PC-9 (cell line): ENCODE results near the gene TP53TG5. TPM values are rescaled to one million over a fixed set of nuclear protein-coding genes. Genes with fewer than 3 reads are reported as not detected.

Experiments used
- Bru-seq: library from RNA; stranded (reverse); fragments of 400-500 nt; gene quantifications from one replicate; lab custom pipeline; 2021; lab: Mats Ljungman, UMichigan
- BruChase-seq, 2 experiments: library from RNA; stranded (reverse); fragments of 400-500 nt; gene quantifications; one replicate each; lab custom pipeline; 2021; lab: Mats Ljungman, UMichigan
- BruUV-seq: library from RNA; stranded (reverse); fragments of 400-500 nt; replicated peaks from 2 replicates; lab custom pipeline; 2021; lab: Mats Ljungman, UMichigan
- CTCF ChIA-PET: fragments of 300-600 bp; sonication (Branson Sonifier 250); formaldehyde crosslinking; loops from one replicate; lab custom pipeline; 2022; ENCODE audit warnings: antibody characterized with exemption; lab: Charles Lee
- POLR2A ChIA-PET: fragments of 300-600 bp; sonication (Branson Sonifier 250); formaldehyde crosslinking; loops from one replicate; lab custom pipeline; 2022; ENCODE audit warnings: antibody characterized with exemption; ENCODE audit not compliant: unreplicated experiment; lab: Charles Lee
- DNase-seq, 2 experiments: peaks; one replicate each; pipeline versions ENCODE4 v3.0.0 to v3.0.0-alpha.2; 2015 to 2022; ENCODE audit warnings: mixed read lengths in 1 of 2
- H2AFZ ChIP-seq: fragments of 200-600 bp; sonication (generic); 2 replicates; pipeline ENCODE4 v1.8.1; 2017; ENCODE audit warnings: antibody characterized with exemption
- H3F3A ChIP-seq: fragments of 200-600 bp; sonication (generic); 2 replicates; pipeline ENCODE4 v1.8.1; 2017; ENCODE audit warnings: antibody characterized with exemption, mild to moderate bottlenecking, low read depth; ENCODE audit not compliant: insufficient read depth
- H3K27ac ChIP-seq: fragments of 200-600 bp; sonication (generic); 2 replicates; pipeline ENCODE4 v1.6.1; 2016; ENCODE audit warnings: mixed run types
- H3K27me3 ChIP-seq: fragments of 200-600 bp; sonication (generic); 2 replicates; pipeline ENCODE4 v1.6.1; 2016; ENCODE audit warnings: low read depth, mixed run types; ENCODE audit not compliant: insufficient read depth
- H3K36me3 ChIP-seq: fragments of 200-600 bp; sonication (generic); 2 replicates; pipeline ENCODE4 v1.6.1; 2016; ENCODE audit warnings: low read depth, mixed run types
- H3K4me1 ChIP-seq: fragments of 200-600 bp; sonication (generic); replicated peaks from 2 replicates; pipeline ENCODE4 v1.6.1; 2016; ENCODE audit warnings: mixed run types; ENCODE audit not compliant: insufficient read depth
- H3K4me2 ChIP-seq: fragments of 200-600 bp; sonication (generic); 2 replicates; pipeline ENCODE4 v1.6.1; 2017; ENCODE audit warnings: mixed run types
- H3K4me3 ChIP-seq: fragments of 200-600 bp; sonication (generic); 2 replicates; pipeline ENCODE4 v1.6.1; 2016; ENCODE audit warnings: mixed run types
- H3K79me2 ChIP-seq: fragments of 200-600 bp; sonication (generic); 2 replicates; pipeline ENCODE4 v1.6.1; 2017; ENCODE audit warnings: low read depth, mixed run types
- H3K9me2 ChIP-seq: fragments of 200-600 bp; sonication (generic); 2 replicates; pipeline ENCODE4 v1.8.1; 2017; ENCODE audit warnings: mild to moderate bottlenecking; ENCODE audit not compliant: insufficient read depth
- H3K9me3 ChIP-seq: fragments of 200-600 bp; sonication (generic); 2 replicates; pipeline ENCODE4 v1.8.1; 2016; ENCODE audit warnings: low read depth; ENCODE audit not compliant: insufficient read depth
- H4K20me1 ChIP-seq: fragments of 200-600 bp; sonication (generic); 2 replicates; pipeline ENCODE4 v1.8.1; 2017; ENCODE audit not compliant: insufficient read depth
- EZH2 ChIP-seq: fragments of 200-600 bp; sonication (generic); IDR thresholded peaks from 2 replicates; pipeline ENCODE4 v1.8.0; 2017; ENCODE audit warnings: antibody characterized with exemption, low read depth
- intact Hi-C: fragments of 100-400 bp; cut with micrococcal nuclease; formaldehyde crosslinking; loops from one replicate; pipeline ENCODE4 v1.10.0; 2022; ENCODE audit not compliant: unreplicated experiment
- long read RNA-seq: library from polyadenylated mRNA; stranded (forward); transcript quantifications from one replicate; pipeline ENCODE4 v2.0.0, GENCODE V29; 2022
- total RNA-seq: library from RNA; stranded (reverse); gene quantifications from 2 replicates; pipeline ENCODE4 v1.2.3, GENCODE V29; 2021
- TF ChIP-seq, protein P1 (sequence below): fragments of 200-600 bp; sonication (generic); conservative IDR thresholded peaks from 2 replicates; pipeline ENCODE4 v1.6.1; 2017; ENCODE audit warnings: mixed run types, antibody characterized with exemption, mild to moderate bottlenecking, moderate library complexity

The TP53TG5 gene
- total RNA-seq (0.23 TPM in 1 of 2 replicates, not detected in the other), Bru-seq, nascent RNA (percentile 9 among the genes with signal in this experiment), BruChase-seq, experiment 1, labeled RNA remaining after a 2-hour chase (percentile 9 among the genes with signal in this experiment), BruChase-seq, experiment 2, labeled RNA remaining after a 6-hour chase (percentile 10 among the genes with signal in this experiment)
- long read RNA-seq, partial matches to known transcripts, result 0 of 1 reads
- long read RNA-seq, other reads (novel, unspliced or antisense), result 1 of 1 reads

GRCh38 chr20:45378191-45378590, at the start of gene TP53TG5:
Gene TP53TG5 (minus strand): TSS chr20:45378325. CDS start chr20:45378236, 89 bp downstream.
- no peak within 1 kb of the TSS for H3K27ac ChIP-seq
- H2AFZ ChIP-seq, result no peak within 1 kb of the TSS
- H3K79me2 ChIP-seq, result no peaks in the 10 kb centered on the region
- H3K27me3 ChIP-seq, result no peaks in the 10 kb centered on the region
- no peaks in the 10 kb centered on the region for H4K20me1 ChIP-seq
- H3K9me3 ChIP-seq, result no peaks in the 10 kb centered on the region
- no peaks in the 10 kb centered on the region; the same call in 1 of the 2 replicates for H3F3A ChIP-seq
- H3K36me3 ChIP-seq, result no peaks in the 10 kb centered on the region
- H3K4me3 ChIP-seq, result no peak within 1 kb of the TSS
- ChIA-PET POLR2A (no interaction called here), CTCF (no interaction called here)
- H3K9me2 ChIP-seq, result no peaks in the 10 kb centered on the region
- BruUV-seq, result no TSS peak
- TF ChIP-seq EZH2, result no peak
- TF ChIP-seq, protein P1, sequence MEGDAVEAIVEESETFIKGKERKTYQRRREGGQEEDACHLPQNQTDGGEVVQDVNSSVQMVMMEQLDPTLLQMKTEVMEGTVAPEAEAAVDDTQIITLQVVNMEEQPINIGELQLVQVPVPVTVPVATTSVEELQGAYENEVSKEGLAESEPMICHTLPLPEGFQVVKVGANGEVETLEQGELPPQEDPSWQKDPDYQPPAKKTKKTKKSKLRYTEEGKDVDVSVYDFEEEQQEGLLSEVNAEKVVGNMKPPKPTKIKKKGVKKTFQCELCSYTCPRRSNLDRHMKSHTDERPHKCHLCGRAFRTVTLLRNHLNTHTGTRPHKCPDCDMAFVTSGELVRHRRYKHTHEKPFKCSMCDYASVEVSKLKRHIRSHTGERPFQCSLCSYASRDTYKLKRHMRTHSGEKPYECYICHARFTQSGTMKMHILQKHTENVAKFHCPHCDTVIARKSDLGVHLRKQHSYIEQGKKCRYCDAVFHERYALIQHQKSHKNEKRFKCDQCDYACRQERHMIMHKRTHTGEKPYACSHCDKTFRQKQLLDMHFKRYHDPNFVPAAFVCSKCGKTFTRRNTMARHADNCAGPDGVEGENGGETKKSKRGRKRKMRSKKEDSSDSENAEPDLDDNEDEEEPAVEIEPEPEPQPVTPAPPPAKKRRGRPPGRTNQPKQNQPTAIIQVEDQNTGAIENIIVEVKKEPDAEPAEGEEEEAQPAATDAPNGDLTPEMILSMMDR, result no peak
- H3K4me2 ChIP-seq, result no peak within 1 kb of the TSS
- no peaks in the 10 kb centered on the region for H3K4me1 ChIP-seq
- intact Hi-C loops, result no loop called here
- no peak for DNase-seq

DNA sequence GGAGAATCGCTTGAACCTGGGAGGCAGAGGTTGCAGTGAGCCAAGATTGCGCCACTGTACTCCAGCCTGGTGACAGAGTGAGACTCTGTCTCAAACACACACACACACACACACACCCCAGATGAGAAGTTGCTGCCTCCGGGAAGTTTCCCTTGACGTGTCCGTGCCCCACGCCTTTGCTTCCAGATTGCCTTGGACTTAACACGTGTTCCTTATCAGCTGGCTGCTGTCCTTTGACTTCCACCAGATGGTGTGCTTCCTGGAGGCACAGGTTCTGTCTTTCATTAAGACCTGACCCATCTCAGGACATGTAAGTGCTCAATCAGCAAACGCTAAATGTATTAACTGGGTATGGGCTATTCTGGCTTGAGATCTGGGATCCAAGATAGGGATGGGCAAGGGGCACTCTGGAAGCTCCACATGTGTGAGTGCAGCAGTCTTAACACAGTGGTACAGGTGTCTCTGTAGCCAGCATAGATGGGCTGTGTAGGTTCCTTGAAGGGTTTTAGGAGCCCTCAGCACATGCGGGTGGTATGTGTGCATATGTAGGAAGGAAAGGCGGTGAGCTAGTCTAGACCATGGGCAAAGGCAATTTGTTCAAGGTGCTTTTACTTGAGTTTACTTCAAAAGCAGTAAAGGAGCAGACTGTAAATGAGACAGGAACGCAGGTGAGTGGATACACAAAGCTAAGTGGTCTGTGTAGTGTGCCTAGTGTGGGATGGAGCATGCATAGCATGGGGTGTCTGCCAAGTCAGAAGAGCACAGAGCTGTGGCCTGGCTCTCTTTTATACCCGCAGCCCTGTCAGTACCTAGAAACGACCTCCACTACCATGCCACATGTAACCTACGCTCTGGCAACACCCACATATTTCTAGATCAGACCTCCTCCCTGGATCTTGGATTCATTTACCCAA, 49.4 kb upstream of the TP53TG5 start:
- Histone ChIP-seq H3K9me2 (no peaks in the 10 kb centered on the region), H3K4me1 (no peaks in the 10 kb centered on the region), H2AFZ (no peak overlapping the region), H3F3A (no peaks in the 10 kb centered on the region; the same call in 1 of the 2 replicates), H3K27ac (no peak overlapping the region), H4K20me1 (no peaks in the 10 kb centered on the region), H3K36me3 (0 out of 2 replicates have a peak, but pooled peaks cover 2% of the 10 kb centered on the region), H3K9me3 (no peaks in the 10 kb centered on the region), H3K79me2 (no peaks in the 10 kb centered on the region), H3K4me3 (no peak overlapping the region), H3K4me2 (no peak overlapping the region), H3K27me3 (no peaks in the 10 kb centered on the region)
- ChIA-PET POLR2A (no interaction called here), CTCF (interaction anchor here (0.6 kb wide), 3 partner anchors 14 to 506 kb away, joined by 3 read pairs; no protein-coding TSS in a partner anchor)
- BruUV-seq, result no TSS peak
- intact Hi-C loops, result no loop called here
- no peak for TF ChIP-seq EZH2
- TF ChIP-seq, protein P1, result no peak
- DNase-seq, result no peak

- Histone ChIP-seq H3F3A (peaks cover 3% of the 10 kb centered on the region; the same call in 1 of the 2 replicates), H3K4me2 (no peak overlapping the region), H3K4me1 (no peaks in the 10 kb centered on the region), H3K27ac (no peak overlapping the region), H3K4me3 (no peak overlapping the region), H3K9me3 (no peaks in the 10 kb centered on the region), H2AFZ (no peak overlapping the region), H3K36me3 (0 out of 2 replicates have a peak, but pooled peaks cover 10% of the 10 kb centered on the region), H4K20me1 (no peaks in the 10 kb centered on the region), H3K79me2 (no peaks in the 10 kb centered on the region), H3K9me2 (no peaks in the 10 kb centered on the region), H3K27me3 (no peaks in the 10 kb centered on the region)
- TF ChIP-seq, protein P1, result no peak
- no peak for TF ChIP-seq EZH2
- BruUV-seq, result no TSS peak
- ChIA-PET POLR2A (no interaction called here), CTCF (interaction anchor here (0.6 kb wide), 1 partner anchor 76 kb away, joined by 3 read pairs; no protein-coding TSS in a partner anchor)
- intact Hi-C loops, result no loop called here
- no peak for DNase-seq
Observed at GRCh38 chr20:45426320-45427016, 48.3 kb upstream of the TP53TG5 start.
